GM12878 (cell line): ENCODE results near the gene CCDC106. TPM values are rescaled to one million over a fixed set of nuclear protein-coding genes. Genes with fewer than 3 reads are reported as not detected.

Source experiments
- ATAC-seq: fragments of 200-7000 bp; cut with Tn5 transposase; 3 replicates; pipeline ENCODE4 v1.9.1; 2020; ENCODE audit warnings: mild to moderate bottlenecking, moderate library complexity
- BruUV-seq: library from RNA; stranded (reverse); fragments of 400-500 nt; replicated peaks from 2 replicates; lab custom pipeline; 2021; lab: Mats Ljungman, UMichigan
- CTCF ChIA-PET: fragments of 300-600 bp; sonication (Branson Sonifier 250); formaldehyde crosslinking; extraction: SDS; loops from one replicate; lab custom pipeline; 2021; ENCODE audit warnings: inconsistent platforms; lab: Yijun Ruan, JAX
- POLR2A ChIA-PET: fragments of 350-600 bp; formaldehyde crosslinking; extraction: SDS; loops from one replicate; lab custom pipeline; 2021; ENCODE audit warnings: inconsistent platforms; lab: Charles Lee
- RAD21 ChIA-PET: fragments of 300-600 bp; sonication (Branson Sonifier 250); formaldehyde crosslinking; loops from one replicate; lab custom pipeline; 2023; ENCODE audit warnings: antibody characterized with exemption; ENCODE audit not compliant: unreplicated experiment; lab: Charles Lee
- SMC1A ChIA-PET: fragments of 300-600 bp; sonication (Branson Sonifier 250); formaldehyde crosslinking; loops from one replicate; lab custom pipeline; 2023; ENCODE audit not compliant: unreplicated experiment, uncharacterized antibody; lab: Charles Lee
- DNase-seq: peaks from one replicate; pipeline ENCODE4 v3.0.0-alpha.2; 2011; ENCODE audit warnings: low read depth, low spot score
- FAIRE-seq: peaks from 3 replicates; lab custom pipeline; 2011; peaks lifted over from hg19 to GRCh38; lab: Jason Lieb, UNC
- H2AFZ ChIP-seq: 2 replicates; pipeline ENCODE4 v1.6.0; 2011; ENCODE audit warnings: low read depth, low read length, control low read depth; ENCODE audit not compliant: control insufficient read depth
- H3K27ac ChIP-seq: 2 replicates; pipeline ENCODE4 v1.5.1; 2011; ENCODE audit warnings: control low read depth; ENCODE audit not compliant: control insufficient read depth, insufficient read depth
- H3K27me3 ChIP-seq, 2 experiments: replicated peaks in 1 of 2; 2 replicates each; pipeline versions ENCODE4 v1.6.0 to v1.6.1; 2011; ENCODE audit warnings: low read length in 1 of 2; ENCODE audit not compliant: control insufficient read depth in 2 of 2, insufficient read depth in 2 of 2
- H3K36me3 ChIP-seq, 2 experiments: 2 replicates each; pipeline ENCODE4 v1.5.1; 2011; ENCODE audit warnings: low read length in 1 of 2; ENCODE audit not compliant: control insufficient read depth in 2 of 2, insufficient read depth in 2 of 2
- H3K4me1 ChIP-seq: 2 replicates; pipeline ENCODE4 v1.6.1; 2011; ENCODE audit warnings: mild to moderate bottlenecking, low read length, moderate library complexity, mixed read lengths; ENCODE audit not compliant: control insufficient read depth, insufficient read depth
- H3K4me2 ChIP-seq: 2 replicates; pipeline ENCODE4 v1.6.0; 2011; ENCODE audit warnings: control low read depth; ENCODE audit not compliant: control insufficient read depth, insufficient read depth
- H3K4me3 ChIP-seq: fragments of 200-600 bp; sonication (generic); 2 replicates; pipeline ENCODE4 v1.5.1; 2016
- H3K79me2 ChIP-seq: 2 replicates; pipeline ENCODE4 v1.6.0; 2011; ENCODE audit warnings: low read length; ENCODE audit not compliant: control insufficient read depth, insufficient read depth
- H3K9ac ChIP-seq: 2 replicates; pipeline ENCODE4 v1.8.0; 2011; ENCODE audit warnings: low read length, control low read depth, mixed read lengths; ENCODE audit not compliant: control insufficient read depth, insufficient read depth
- H3K9me3 ChIP-seq: replicated peaks from 3 replicates; pipeline ENCODE4 v1.5.1; 2011; ENCODE audit warnings: mild to moderate bottlenecking, low read length; ENCODE audit not compliant: control insufficient read depth, insufficient read depth
- H4K20me1 ChIP-seq: 2 replicates; pipeline ENCODE4 v1.6.0; 2011; ENCODE audit not compliant: control insufficient read depth, insufficient read depth
- BACH1 ChIP-seq: fragments of 450-650 bp; IDR thresholded peaks from 2 replicates; pipeline ENCODE4 v1.6.1; 2017; ENCODE audit warnings: mild to moderate bottlenecking, borderline replicate concordance
- BMI1 ChIP-seq: fragments of 450-650 bp; IDR thresholded peaks from 2 replicates; pipeline ENCODE4 v1.6.1; 2016; ENCODE audit warnings: mild to moderate bottlenecking, moderate library complexity, borderline replicate concordance
- CBX5 ChIP-seq: sonication (generic); IDR thresholded peaks from 2 replicates; pipeline ENCODE4 v1.6.1; 2016; ENCODE audit warnings: low read depth, moderate library complexity, mild to moderate bottlenecking, inconsistent platforms
- CHD4 ChIP-seq: fragments of 200-600 bp; sonication (generic); IDR thresholded peaks from 2 replicates; pipeline ENCODE4 v1.6.1; 2016; ENCODE audit warnings: mild to moderate bottlenecking
- E2F4 ChIP-seq: IDR thresholded peaks from 2 replicates; pipeline ENCODE4 v1.6.1; 2012; ENCODE audit warnings: low read depth, low read length, improper control_type of control experiment
- ETV6 ChIP-seq, 2 experiments: fragments of 450-650 bp in 1 of 2; IDR thresholded peaks in 1 of 2; conservative IDR thresholded peaks in 1 of 2; 2 replicates each; pipeline ENCODE4 v1.6.1; 2014; ENCODE audit warnings: antibody characterized with exemption in 1 of 2, borderline replicate concordance in 1 of 2, low read depth in 1 of 2, mild to moderate bottlenecking in 1 of 2, moderate library complexity in 1 of 2
- HCFC1 ChIP-seq: fragments of 150-350 bp; IDR thresholded peaks from 2 replicates; pipeline ENCODE4 v1.6.1; 2014; ENCODE audit warnings: low read length
- IKZF1 ChIP-seq: fragments of 450-650 bp; conservative IDR thresholded peaks from 2 replicates; pipeline ENCODE4 v1.6.1; 2017; ENCODE audit warnings: antibody characterized with exemption, mild to moderate bottlenecking
- JUNB ChIP-seq: IDR thresholded peaks from 2 replicates; pipeline ENCODE4 v1.6.1; 2016; ENCODE audit warnings: antibody characterized with exemption, mild to moderate bottlenecking
- LARP7 ChIP-seq: fragments of 450-650 bp; IDR thresholded peaks from 2 replicates; pipeline ENCODE4 v1.6.1; 2017; ENCODE audit warnings: mild to moderate bottlenecking
- MYB ChIP-seq: fragments of 150-350 bp; IDR thresholded peaks from 2 replicates; pipeline ENCODE4 v1.6.1; 2014; ENCODE audit warnings: mild to moderate bottlenecking, low read depth, low read length, borderline replicate concordance
- REST ChIP-seq: IDR thresholded peaks from 2 replicates; pipeline ENCODE4 v1.6.1; 2012; ENCODE audit warnings: mild to moderate bottlenecking, low read depth, low read length
- RFX5 ChIP-seq: IDR thresholded peaks from 2 replicates; pipeline ENCODE4 v1.6.1; 2011; ENCODE audit warnings: low read depth, low read length, improper control_type of control experiment
- SMC3 ChIP-seq: IDR thresholded peaks from 2 replicates; pipeline ENCODE4 v1.6.1; 2011; ENCODE audit warnings: low read length, improper control_type of control experiment, borderline replicate concordance
- STAT3 ChIP-seq: IDR thresholded peaks from 2 replicates; pipeline ENCODE4 v1.6.1; 2011; ENCODE audit warnings: low read depth, low read length, improper control_type of control experiment
- YBX1 ChIP-seq: fragments of 450-650 bp; IDR thresholded peaks from 2 replicates; pipeline ENCODE4 v1.6.1; 2016; ENCODE audit warnings: antibody characterized with exemption
- ZBTB40 ChIP-seq: fragments of 450-650 bp; IDR thresholded peaks from 2 replicates; pipeline ENCODE4 v1.6.1; 2016; ENCODE audit warnings: mild to moderate bottlenecking, moderate library complexity, borderline replicate concordance
- ZNF622 ChIP-seq: fragments of 450-650 bp; IDR thresholded peaks from 2 replicates; pipeline ENCODE4 v1.6.1; 2017; ENCODE audit warnings: mild to moderate bottlenecking, inconsistent platforms
- WGBS: methylation state at CpG from one replicate; pipeline ENCODE4 v1.1.6; 2016; ENCODE audit warnings: low lambda C conversion rate; ENCODE audit not compliant: insufficient replicate concordance, insufficient coverage; ENCODE audit errors: missing lambda C conversion rate; 5-methylcytosine and 5-hydroxymethylcytosine counted together
- in situ Hi-C: fragments of 300-500 bp; cut with MboI; formaldehyde crosslinking; loops from 9 replicates; pipeline ENCODE4 v1.14.3; 2018; ENCODE audit warnings: mixed read lengths
- intact Hi-C: fragments of 100-400 bp; cut with micrococcal nuclease; formaldehyde crosslinking; loops from one replicate; pipeline ENCODE4 v1.14.2; 2022; ENCODE audit not compliant: unreplicated experiment
- polyA plus RNA-seq, 11 experiments: library from polyadenylated mRNA; depleted of rRNA in 4 of 11; unstranded in 6 of 11; stranded (reverse) in 5 of 11; fragments of >200 nt; fragmentation: Nextera tagmentation in 4 of 11; fragmentation: Illumina TruSeq in 1 of 11; extraction: Ambion mirVana in 4 of 11; extraction: Trizol in 1 of 11; gene quantifications; 1 replicate in 1 of 11; 2 replicates in 10 of 11; pipeline versions ENCODE4 v1.2.1 to v1.2.3, GENCODE V29; 2011 to 2016; ENCODE audit warnings: inconsistent platforms in 2 of 11, missing spikeins in 2 of 11, low read depth in 1 of 11
- total RNA-seq, 4 experiments: library from RNA; depleted of rRNA in 3 of 4; stranded (reverse); fragments of >200 nt in 3 of 4; fragmentation: Illumina TruSeq in 1 of 4; extraction: Trizol in 1 of 4; gene quantifications; 2 replicates each; pipeline versions ENCODE4 v1.2.1 to v1.2.3, GENCODE V29; 2013 to 2021

Gene CCDC106
- total and polyA plus RNA-seq, 10 of the 15 experiments (the other 5 are each of a cell fraction or from before 2014, with no cell fraction given), result 0.04 to 35.9 (median 19.8) TPM

- RAD21 ChIA-PET, result interaction anchor here (1.5 to 1.9 kb wide), 2 partner anchors 15 to 40 kb away, joined by 9 to 11 read pairs; no protein-coding TSS in a partner anchor
- in situ Hi-C loops (loop anchor here (25.0 kb wide), 1 partner anchor 1535 kb away; the partner anchor contains the start of gene CNOT3), intact Hi-C loops (no loop called here)
- Histone ChIP-seq H3K4me3 (no peak overlapping the region), H3K4me2 (no peak overlapping the region), H3K9ac (no peak overlapping the region), H3K4me1 (peaks cover 4% of the 10 kb centered on the region), H3K9me3 (no peaks in the 10 kb centered on the region), H4K20me1 (peaks cover 12% of the 10 kb centered on the region), H3K27ac (no peak overlapping the region), H3K27me3 (no peaks in the 10 kb centered on the region), H3K79me2 (peaks cover 28% of the 10 kb centered on the region), H3K36me3 (peaks cover 10 to 34% of the 10 kb centered on the region in 2 experiments), H2AFZ (no peak overlapping the region)
- POLR2A ChIA-PET, result no interaction called here
- BruUV-seq, result no TSS peak
- no peak for ATAC-seq
- DNase-seq, result no peak
- SMC1A ChIA-PET, result no interaction called here
- no peak for FAIRE-seq
- 67% methylated on average over 5 of the region's 5 CpGs for WGBS
- CTCF ChIA-PET, result interaction anchor here (2.3 to 3.6 kb wide), 2 partner anchors 16 to 40 kb away, joined by 14 to 33 read pairs; no protein-coding TSS in a partner anchor
- TF ChIP-seq MYB (no peak), ZNF622 (no peak), HCFC1 (no peak), SMC3 (no peak), ETV6 (conservative IDR thresholded peaks at IDR 0.05 in 1 of 2, IDR thresholded peaks at IDR 0.05 in 1 of 2; ENCODE audit: borderline replicate concordance in 1 of 2, low read depth in 1 of 2) (no peak), BACH1 (no peak), IKZF1 (no peak), RFX5 (no peak), ZBTB40 (no peak), REST (no peak), BMI1 (no peak), CHD4 (no peak), CBX5 (no peak), E2F4 (no peak), STAT3 (no peak), JUNB (no peak), LARP7 (no peak), YBX1 (no peak)
Measured at GRCh38 chr19:55672418-55672817, 24.4 kb downstream of the CCDC106 start.
